K562 (cell line): ENCODE measurements around the gene WSCD1. TPM values are rescaled to one million over a fixed set of nuclear protein-coding genes. Genes with fewer than 3 reads are reported as not detected.

Source experiments
- ATAC-seq: fragments of 200-7000 bp; cut with Tn5 transposase; 3 replicates; pipeline ENCODE4 v1.9.1; 2020; ENCODE audit warnings: moderate library complexity
- BruUV-seq: library from RNA; stranded (reverse); fragments of 400-500 nt; replicated peaks from 2 replicates; lab custom pipeline; 2021; lab: Mats Ljungman, UMichigan
- CTCF ChIA-PET: fragments of 300-600 bp; formaldehyde crosslinking; extraction: SDS; loops from one replicate; lab custom pipeline; 2021; ENCODE audit warnings: low intra/inter-chr PET ratio; lab: Yijun Ruan, JAX
- POLR2A ChIA-PET: fragments of 300-600, 350-650 bp; sonication (Branson Sonifier 250); formaldehyde crosslinking; extraction: SDS; loops from one replicate; lab custom pipeline; 2021; ENCODE audit warnings: antibody characterized with exemption, inconsistent platforms; lab: Yijun Ruan, JAX
- DNase-seq, 4 experiments: peaks; one replicate each; pipeline versions ENCODE4 v3.0.0 to v3.0.0-alpha.2; 2011 to 2018; ENCODE audit warnings: low spot score in 3 of 4, mixed read lengths in 3 of 4; ENCODE audit errors: extremely low read depth in 1 of 4
- FAIRE-seq: peaks from 2 replicates; lab custom pipeline; 2011; peaks lifted over from hg19 to GRCh38; lab: Jason Lieb, UNC
- H2AFZ ChIP-seq: 2 replicates; pipeline ENCODE4 v1.6.0; 2011; ENCODE audit warnings: low read depth, low read length, control low read depth, inconsistent platforms
- H3K27ac ChIP-seq: fragments of 200-600 bp; 3 replicates; pipeline ENCODE4 v1.8.0; 2011; ENCODE audit warnings: low read depth, mild to moderate bottlenecking, control low read depth, inconsistent platforms, low read length, moderate library complexity, mixed read lengths; ENCODE audit errors: extremely low read depth
- H3K27me3 ChIP-seq, 2 experiments: fragments of 300-600 bp in 1 of 2; 2 replicates in 1 of 2; 3 replicates in 1 of 2; pipeline versions ENCODE4 v1.6.0 to v1.8.0; 2011; ENCODE audit warnings: inconsistent platforms in 2 of 2, low read length in 2 of 2, mild to moderate bottlenecking in 1 of 2, mixed read lengths in 1 of 2, moderate library complexity in 1 of 2; ENCODE audit not compliant: control insufficient read depth in 2 of 2, insufficient read depth in 2 of 2
- H3K36me3 ChIP-seq: fragments of 300-600 bp; 3 replicates; pipeline ENCODE4 v1.8.0; 2011; ENCODE audit warnings: mild to moderate bottlenecking, low read length, inconsistent platforms; ENCODE audit not compliant: control insufficient read depth, insufficient read depth
- H3K4me1 ChIP-seq, 2 experiments: fragments of 200-600 bp in 1 of 2; replicated peaks in 1 of 2; 2 replicates in 1 of 2; 3 replicates in 1 of 2; pipeline versions ENCODE4 v1.5.1 to v1.8.0; 2011; ENCODE audit warnings: inconsistent platforms in 2 of 2, low read length in 2 of 2, mild to moderate bottlenecking in 1 of 2, mixed read lengths in 1 of 2, moderate library complexity in 1 of 2; ENCODE audit not compliant: control insufficient read depth in 2 of 2, insufficient read depth in 2 of 2
- H3K4me2 ChIP-seq: 2 replicates; pipeline ENCODE4 v1.6.1; 2011; ENCODE audit warnings: low read length, control low read depth, inconsistent platforms, mixed read lengths; ENCODE audit not compliant: insufficient read depth
- H3K4me3 ChIP-seq: fragments of 200-600 bp; sonication (generic), shearing (Covaris generic); 2 replicates; pipeline ENCODE4 v1.5.1; 2016; ENCODE audit warnings: control low read depth, inconsistent platforms
- H3K79me2 ChIP-seq: fragments of 200-600 bp; 3 replicates; pipeline ENCODE4 v1.8.0; 2011; ENCODE audit warnings: low read length, inconsistent platforms; ENCODE audit not compliant: control insufficient read depth, insufficient read depth
- H3K9ac ChIP-seq, 2 experiments: 2 replicates each; pipeline versions ENCODE4 v1.6.0 to v1.6.1; 2011; ENCODE audit warnings: low read depth in 2 of 2, low read length in 2 of 2, control low read depth in 1 of 2, inconsistent platforms in 1 of 2, mild to moderate bottlenecking in 1 of 2, mixed read lengths in 1 of 2; ENCODE audit not compliant: insufficient read depth in 1 of 2
- H3K9me1 ChIP-seq: one replicate; pipeline ENCODE4 v1.6.0; 2011; ENCODE audit warnings: inconsistent platforms, mild to moderate bottlenecking, low read length, moderate library complexity; ENCODE audit not compliant: control insufficient read depth, insufficient read depth
- H3K9me3 ChIP-seq: replicated peaks from 2 replicates; pipeline ENCODE4 v1.5.1; 2011; ENCODE audit warnings: low read depth, low read length, inconsistent platforms; ENCODE audit not compliant: control insufficient read depth, insufficient read depth
- H4K20me1 ChIP-seq: replicated peaks from 2 replicates; pipeline ENCODE4 v1.6.1; 2011; ENCODE audit warnings: low read length, inconsistent platforms, mixed read lengths; ENCODE audit not compliant: control insufficient read depth, insufficient read depth
- CBFA2T3 ChIP-seq: fragments of 450-650 bp; IDR thresholded peaks from 2 replicates; pipeline ENCODE4 v1.6.1; 2017
- FOXA1 ChIP-seq: fragments of 450-650 bp; IDR thresholded peaks from 2 replicates; pipeline ENCODE4 v1.6.1; 2016; ENCODE audit warnings: mild to moderate bottlenecking, borderline replicate concordance
- HCFC1 ChIP-seq: IDR thresholded peaks from 2 replicates; pipeline ENCODE4 v1.6.1; 2012; ENCODE audit warnings: low read depth, low read length, improper control_type of control experiment
- PML ChIP-seq: IDR thresholded peaks from 2 replicates; pipeline ENCODE4 v1.6.1; 2012; ENCODE audit warnings: low read length, inconsistent platforms
- PRPF4 ChIP-seq: fragments of 200-400 bp; formaldehyde crosslinking; IDR thresholded peaks from one replicate; pipeline ENCODE4 v1.6.1; 2017; ENCODE audit warnings: low read length, low read depth, mild to moderate bottlenecking; ENCODE audit not compliant: insufficient read depth, poor library complexity, severe bottlenecking
- SNRNP70 ChIP-seq: fragments of 200-400 bp; formaldehyde crosslinking; optimal IDR thresholded peaks from 2 replicates; pipeline ENCODE3; 2017; ENCODE audit warnings: low read depth, low read length
- SRSF3 ChIP-seq: fragments of 200-400 bp; formaldehyde crosslinking; IDR thresholded peaks from 2 replicates; pipeline ENCODE4 v1.6.1; 2016; ENCODE audit warnings: mild to moderate bottlenecking, low read length, moderate library complexity; ENCODE audit not compliant: insufficient read depth
- TFAP4 ChIP-seq: sonication (generic); formaldehyde crosslinking; IDR thresholded peaks from 2 replicates; pipeline ENCODE4 v1.8.0; 2022; ENCODE audit warnings: missing genetic modification reagents, mild to moderate bottlenecking, moderate library complexity, borderline replicate concordance
- ZNF146 ChIP-seq: IDR thresholded peaks from one replicate; pipeline ENCODE4 v1.6.1; 2018; ENCODE audit warnings: missing compliant biosample characterization; ENCODE audit not compliant: unreplicated experiment
- WGBS: fragments of 100-300 bp; shearing (Covaris generic); methylation state at CpG from one replicate; pipeline ENCODE4 v1.1.6; 2016; ENCODE audit warnings: low coverage, mixed read lengths; ENCODE audit not compliant: insufficient coverage; ENCODE audit errors: missing lambda C conversion rate; 5-methylcytosine and 5-hydroxymethylcytosine counted together
- in situ Hi-C: fragments of 300-500 bp; cut with MboI; formaldehyde crosslinking; loops from 4 replicates; pipeline ENCODE4 v1.15.0; 2018; ENCODE audit warnings: inconsistent platforms, mixed read lengths
- intact Hi-C: fragments of 100-400 bp; cut with micrococcal nuclease; formaldehyde crosslinking; loops from 2 replicates; pipeline ENCODE4 v1.14.2; 2022
- polyA plus RNA-seq, 8 experiments: library from polyadenylated mRNA; depleted of rRNA in 4 of 8; stranded (reverse) in 5 of 8; unstranded in 3 of 8; fragments of >200 nt; fragmentation: Nextera tagmentation in 2 of 8; fragmentation: Illumina TruSeq in 1 of 8; extraction: Ambion mirVana in 2 of 8; extraction: Trizol in 1 of 8; gene quantifications; 2 replicates each; pipeline versions ENCODE4 v1.2.1 to v1.2.3, GENCODE V29; 2011 to 2014; ENCODE audit warnings: inconsistent platforms in 1 of 8, missing spikeins in 1 of 8
- total RNA-seq, 7 experiments: library from RNA; depleted of rRNA in 6 of 7; stranded (reverse); fragments of >200 nt in 6 of 7; fragmentation: Illumina TruSeq in 2 of 7; extraction: Trizol in 2 of 7; gene quantifications; 2 replicates each; pipeline versions ENCODE4 v1.2.1 to v1.2.3, GENCODE V29; 2011 to 2021; ENCODE audit warnings: low replicate concordance in 1 of 7

WSCD1 gene
- total and polyA plus RNA-seq, 9 of the 15 experiments (the other 6 are each of a cell fraction or from before 2014, with no cell fraction given), result not detected

GRCh38 chr17:6162216-6162615, 92.0 kb downstream of the WSCD1 start:
- no peak for ATAC-seq
- Histone ChIP-seq H2AFZ (no peak overlapping the region), H3K9ac (no peak overlapping the region), H3K9me1 (no peaks in the 10 kb centered on the region), H3K27me3 (peaks cover 2 to 23% of the 10 kb centered on the region in 2 experiments; a peak in 3 of 5 replicates)
- BruUV-seq, result no TSS peak
- FAIRE-seq, result no peak
- POLR2A ChIA-PET, result interaction anchor here (0.7 kb wide), 1 partner anchor 640 kb away, joined by 3 read pairs; no protein-coding TSS in a partner anchor
- 3% methylated on average over 4 of the region's 4 CpGs for WGBS
- no peak for TF ChIP-seq SNRNP70
- no peak for TF ChIP-seq PRPF4
- TF ChIP-seq, all 486 proteins: peak for 0
- Histone ChIP-seq H3K36me3 (no peaks in the 10 kb centered on the region), H3K4me3 (no peak overlapping the region), H3K79me2 (no peaks in the 10 kb centered on the region), H3K4me2 (no peak overlapping the region), H3K9me3 (no peaks in the 10 kb centered on the region), H3K4me1 (no peaks in the 10 kb centered on the region), H4K20me1 (no peaks in the 10 kb centered on the region), H3K27ac (no peak overlapping the region)
- intact Hi-C loops (no loop called here), in situ Hi-C loops (no loop called here)
- CTCF ChIA-PET, result no interaction called here
- DNase-seq, result no peak

GRCh38 chr17:6162892-6163291, 92.7 kb downstream of the WSCD1 start:
- no peak overlapping the region for H3K9ac ChIP-seq
- in situ Hi-C loops, result no loop called here
- H3K4me3 ChIP-seq, result no peak overlapping the region
- ChIA-PET POLR2A (no interaction called here), CTCF (no interaction called here)
- H3K27ac ChIP-seq, result no peak overlapping the region
- H3K79me2 ChIP-seq, result no peaks in the 10 kb centered on the region
- H3K36me3 ChIP-seq, result no peaks in the 10 kb centered on the region
- ATAC-seq (no peak), DNase-seq (no peak), FAIRE-seq (no peak)
- no peak overlapping the region for H2AFZ ChIP-seq
- H4K20me1 ChIP-seq, result no peaks in the 10 kb centered on the region
- no TSS peak for BruUV-seq
- no peaks in the 10 kb centered on the region for H3K9me1 ChIP-seq
- intact Hi-C loops, result no loop called here
- no peak for TF ChIP-seq CBFA2T3
- no peak for TF ChIP-seq PML
- no peak for TF ChIP-seq HCFC1
- TF ChIP-seq ZNF146 (CRISPR knock-in tag), result no peak
- no peak for TF ChIP-seq FOXA1
- TF ChIP-seq SRSF3, result no peak
- TF ChIP-seq TFAP4 (CRISPR knock-in tag), result no peak
- peaks cover 2 to 23% of the 10 kb centered on the region in 2 experiments; a peak in 3 of 5 replicates for H3K27me3 ChIP-seq
- no peaks in the 10 kb centered on the region for H3K4me1 ChIP-seq
- 0% methylated on average over 5 of the region's 9 CpGs for WGBS
- H3K4me2 ChIP-seq, result no peak overlapping the region
- no peaks in the 10 kb centered on the region for H3K9me3 ChIP-seq
